ENCODE data around the gene FOXI2. TPM values are rescaled to one million over a fixed set of nuclear protein-coding genes. Genes with fewer than 3 reads are reported as not detected.

Gene FOXI2
- total RNA-seq, 1 donor from 2014 or later, result not detected

DNA sequence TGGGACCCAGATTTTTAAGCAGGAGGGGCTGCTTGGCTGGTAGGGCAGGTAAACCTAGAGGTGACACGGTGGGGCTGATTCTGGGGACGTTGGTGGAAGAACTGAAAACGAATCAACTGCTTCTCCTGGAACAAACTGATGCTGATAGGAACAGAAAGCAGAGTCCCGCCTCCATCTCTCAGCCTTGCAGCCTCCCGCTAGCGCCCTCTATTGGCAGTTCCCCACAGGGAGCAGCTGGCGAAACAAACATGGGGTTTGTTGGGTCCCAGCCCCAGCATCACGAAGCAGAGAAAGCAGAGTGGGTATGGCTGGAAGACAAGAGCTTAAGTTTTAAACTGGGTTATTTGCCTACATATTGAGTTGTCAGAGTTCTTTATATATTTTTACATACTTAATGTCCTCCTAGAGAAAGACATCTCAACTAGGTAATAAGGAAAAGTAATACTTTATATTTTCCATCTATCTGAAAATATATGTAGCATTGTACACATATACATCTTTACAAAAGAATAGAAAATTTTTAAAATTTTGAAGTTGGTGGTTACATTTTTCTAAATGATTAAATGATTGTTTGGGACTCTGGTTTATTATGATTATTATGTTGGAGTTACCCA, 42.3 kb upstream of the FOXI2 start:
- Mint-ChIP-seq H3K4me3 (ENCODE audit: unreplicated experiment) (no peak overlapping the region), H3K9me3 (ENCODE audit: unreplicated experiment) (no peaks in the 10 kb centered on the region), H3K4me1 (ENCODE audit: low read depth, unreplicated experiment) (no peaks in the 10 kb centered on the region), H3K27ac (ENCODE audit: unreplicated experiment) (no peak overlapping the region), H3K27me3 (ENCODE audit: low read depth, unreplicated experiment) (peaks cover 16% of the 10 kb centered on the region), H3K36me3 (ENCODE audit: low read depth, unreplicated experiment) (no peaks in the 10 kb centered on the region)
- DNase-seq (ENCODE audit: low read depth) (no peak), FAIRE-seq (no peak)
- H3K27ac ChIP-seq (ENCODE audit: low read depth, low read length), result no peak overlapping the region
- no peaks in the 10 kb centered on the region for H4K20me1 ChIP-seq (ENCODE audit: insufficient read depth, low read length)
- no peak overlapping the region for H3K4me3 ChIP-seq (ENCODE audit: insufficient read depth, low read depth, low read length)
- no peaks in the 10 kb centered on the region for H3K79me2 ChIP-seq (ENCODE audit: insufficient read depth, low read length)
- no peak overlapping the region for H3K9ac ChIP-seq (ENCODE audit: low read length)
- no peak overlapping the region for H3K4me2 ChIP-seq (ENCODE audit: low read length)
- H3K9me3 ChIP-seq (ENCODE audit: insufficient read depth, low read depth, low read length), result no peaks in the 10 kb centered on the region
- TF ChIP-seq, protein P1, sequence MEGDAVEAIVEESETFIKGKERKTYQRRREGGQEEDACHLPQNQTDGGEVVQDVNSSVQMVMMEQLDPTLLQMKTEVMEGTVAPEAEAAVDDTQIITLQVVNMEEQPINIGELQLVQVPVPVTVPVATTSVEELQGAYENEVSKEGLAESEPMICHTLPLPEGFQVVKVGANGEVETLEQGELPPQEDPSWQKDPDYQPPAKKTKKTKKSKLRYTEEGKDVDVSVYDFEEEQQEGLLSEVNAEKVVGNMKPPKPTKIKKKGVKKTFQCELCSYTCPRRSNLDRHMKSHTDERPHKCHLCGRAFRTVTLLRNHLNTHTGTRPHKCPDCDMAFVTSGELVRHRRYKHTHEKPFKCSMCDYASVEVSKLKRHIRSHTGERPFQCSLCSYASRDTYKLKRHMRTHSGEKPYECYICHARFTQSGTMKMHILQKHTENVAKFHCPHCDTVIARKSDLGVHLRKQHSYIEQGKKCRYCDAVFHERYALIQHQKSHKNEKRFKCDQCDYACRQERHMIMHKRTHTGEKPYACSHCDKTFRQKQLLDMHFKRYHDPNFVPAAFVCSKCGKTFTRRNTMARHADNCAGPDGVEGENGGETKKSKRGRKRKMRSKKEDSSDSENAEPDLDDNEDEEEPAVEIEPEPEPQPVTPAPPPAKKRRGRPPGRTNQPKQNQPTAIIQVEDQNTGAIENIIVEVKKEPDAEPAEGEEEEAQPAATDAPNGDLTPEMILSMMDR (IDR thresholded peaks at IDR 0.05; ENCODE audit: insufficient read depth, low read depth, low read length), result no peak
- TF ChIP-seq EZH2 (IDR thresholded peaks at IDR 0.05; ENCODE audit: insufficient read depth, low read length), result no peak
- no peaks in the 10 kb centered on the region for H3K36me3 ChIP-seq (ENCODE audit: insufficient read depth, low read length)
- H3K4me1 ChIP-seq (ENCODE audit: insufficient read depth, low read length), result no peaks in the 10 kb centered on the region
- H3K27me3 ChIP-seq (ENCODE audit: insufficient read depth, low read length), result no peaks in the 10 kb centered on the region
- H2AFZ ChIP-seq (ENCODE audit: low read depth, low read length), result no peak overlapping the region

DNA sequence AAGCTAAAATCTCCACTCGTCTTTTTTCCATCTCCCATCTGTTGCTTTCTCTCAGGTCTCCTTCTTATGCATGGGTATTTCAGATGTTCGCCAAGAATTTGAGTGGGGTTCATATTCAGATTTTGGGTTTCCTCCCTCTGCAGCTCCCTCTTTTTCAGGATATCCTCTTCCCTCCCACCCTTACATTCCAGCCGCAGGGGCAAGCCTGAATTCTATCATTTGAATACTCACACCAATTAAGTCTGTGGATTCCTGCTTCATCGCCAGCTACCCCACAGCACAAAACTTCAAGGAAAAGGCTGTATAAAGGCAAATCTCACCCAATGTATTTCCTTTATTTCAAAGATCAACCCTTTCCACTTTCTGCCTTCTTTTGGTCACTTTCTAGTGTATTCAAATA, 41.6 kb upstream of the FOXI2 start:
- FAIRE-seq, result no peak

DNA sequence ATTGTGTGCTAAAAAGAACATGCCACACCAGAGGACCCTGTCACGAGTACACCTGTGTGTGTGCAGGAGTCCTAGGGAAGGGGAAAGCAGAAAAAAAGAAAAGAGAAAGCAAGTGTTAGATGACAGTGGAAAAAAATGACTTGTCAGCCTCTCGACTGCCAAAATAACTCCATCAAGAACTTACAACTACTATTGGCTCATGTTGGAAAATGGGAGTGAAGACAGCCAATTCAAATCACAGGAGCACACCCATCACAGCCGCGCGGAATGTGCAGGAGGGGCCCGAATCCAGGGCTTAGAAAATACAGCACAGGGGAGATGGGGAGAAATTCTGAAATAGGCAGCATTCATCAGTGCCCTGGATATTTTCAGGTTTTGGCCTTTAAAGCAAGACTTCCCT, 38.1 kb upstream of the FOXI2 start:
- Histone ChIP-seq H4K20me1 (ENCODE audit: insufficient read depth, low read length) (no peaks in the 10 kb centered on the region), H3K27me3 (ENCODE audit: insufficient read depth, low read length) (no peaks in the 10 kb centered on the region), H3K4me3 (ENCODE audit: insufficient read depth, low read depth, low read length) (no peak overlapping the region), H2AFZ (ENCODE audit: low read depth, low read length) (no peak overlapping the region), H3K27ac (ENCODE audit: low read depth, low read length) (no peak overlapping the region), H3K9me3 (ENCODE audit: insufficient read depth, low read depth, low read length) (no peaks in the 10 kb centered on the region), H3K9ac (ENCODE audit: low read length) (no peak overlapping the region), H3K4me2 (ENCODE audit: low read length) (no peak overlapping the region), H3K4me1 (ENCODE audit: insufficient read depth, low read length) (no peaks in the 10 kb centered on the region), H3K79me2 (ENCODE audit: insufficient read depth, low read length) (no peaks in the 10 kb centered on the region), H3K36me3 (ENCODE audit: insufficient read depth, low read length) (no peaks in the 10 kb centered on the region)
- FAIRE-seq (no peak), DNase-seq (ENCODE audit: low read depth) (no peak)
- peaks cover 2% of the 10 kb centered on the region for H3K9me3 Mint-ChIP-seq (ENCODE audit: unreplicated experiment)
- H3K36me3 Mint-ChIP-seq (ENCODE audit: low read depth, unreplicated experiment), result no peaks in the 10 kb centered on the region
- H3K27me3 Mint-ChIP-seq (ENCODE audit: low read depth, unreplicated experiment), result peaks cover 23% of the 10 kb centered on the region
- no peak overlapping the region for H3K4me3 Mint-ChIP-seq (ENCODE audit: unreplicated experiment)
- no peak overlapping the region for H3K27ac Mint-ChIP-seq (ENCODE audit: unreplicated experiment)
- TF ChIP-seq, protein P1 (IDR thresholded peaks at IDR 0.05; ENCODE audit: insufficient read depth, low read depth, low read length), result no peak
- TF ChIP-seq EZH2 (IDR thresholded peaks at IDR 0.05; ENCODE audit: insufficient read depth, low read length), result no peak
- no peaks in the 10 kb centered on the region for H3K4me1 Mint-ChIP-seq (ENCODE audit: low read depth, unreplicated experiment)

More for the DNA sequence above, 41.6 kb upstream of the FOXI2 start:
- Histone ChIP-seq H3K4me2 (ENCODE audit: low read length) (no peak overlapping the region), H3K79me2 (ENCODE audit: insufficient read depth, low read length) (no peaks in the 10 kb centered on the region), H3K36me3 (ENCODE audit: insufficient read depth, low read length) (no peaks in the 10 kb centered on the region), H4K20me1 (ENCODE audit: insufficient read depth, low read length) (no peaks in the 10 kb centered on the region), H3K27me3 (ENCODE audit: insufficient read depth, low read length) (no peaks in the 10 kb centered on the region), H3K27ac (ENCODE audit: low read depth, low read length) (no peak overlapping the region), H3K4me3 (ENCODE audit: insufficient read depth, low read depth, low read length) (no peak overlapping the region), H3K9me3 (ENCODE audit: insufficient read depth, low read depth, low read length) (no peaks in the 10 kb centered on the region), H2AFZ (ENCODE audit: low read depth, low read length) (no peak overlapping the region), H3K4me1 (ENCODE audit: insufficient read depth, low read length) (no peaks in the 10 kb centered on the region), H3K9ac (ENCODE audit: low read length) (no peak overlapping the region)
- no peak overlapping the region for H3K4me3 Mint-ChIP-seq (ENCODE audit: unreplicated experiment)
- no peaks in the 10 kb centered on the region for H3K36me3 Mint-ChIP-seq (ENCODE audit: low read depth, unreplicated experiment)
- DNase-seq (ENCODE audit: low read depth), result no peak
- H3K4me1 Mint-ChIP-seq (ENCODE audit: low read depth, unreplicated experiment), result no peaks in the 10 kb centered on the region
- H3K9me3 Mint-ChIP-seq (ENCODE audit: unreplicated experiment), result no peaks in the 10 kb centered on the region
- H3K27me3 Mint-ChIP-seq (ENCODE audit: low read depth, unreplicated experiment), result peaks cover 16% of the 10 kb centered on the region
- H3K27ac Mint-ChIP-seq (ENCODE audit: unreplicated experiment), result no peak overlapping the region
- TF ChIP-seq, protein P1 (IDR thresholded peaks at IDR 0.05; ENCODE audit: insufficient read depth, low read depth, low read length), result no peak
- no peak for TF ChIP-seq EZH2 (IDR thresholded peaks at IDR 0.05; ENCODE audit: insufficient read depth, low read length)
